GM18498 (cell line): ENCODE results near the gene ABCD3.
"Not testable (repeated sequence)": the region's sequence is repeated elsewhere in the genome, so short reads cannot be mapped to it uniquely, and the experiment has no call there.

ENCODE experiments used
- ATAC-seq: cut with Tn5 transposase; IDR thresholded peaks from one replicate; pipeline ENCODE4 v1.9.1; 2021; ENCODE audit warnings: mild to moderate bottlenecking, moderate library complexity; ENCODE audit not compliant: unreplicated experiment

Gene ABCD3

DNA sequence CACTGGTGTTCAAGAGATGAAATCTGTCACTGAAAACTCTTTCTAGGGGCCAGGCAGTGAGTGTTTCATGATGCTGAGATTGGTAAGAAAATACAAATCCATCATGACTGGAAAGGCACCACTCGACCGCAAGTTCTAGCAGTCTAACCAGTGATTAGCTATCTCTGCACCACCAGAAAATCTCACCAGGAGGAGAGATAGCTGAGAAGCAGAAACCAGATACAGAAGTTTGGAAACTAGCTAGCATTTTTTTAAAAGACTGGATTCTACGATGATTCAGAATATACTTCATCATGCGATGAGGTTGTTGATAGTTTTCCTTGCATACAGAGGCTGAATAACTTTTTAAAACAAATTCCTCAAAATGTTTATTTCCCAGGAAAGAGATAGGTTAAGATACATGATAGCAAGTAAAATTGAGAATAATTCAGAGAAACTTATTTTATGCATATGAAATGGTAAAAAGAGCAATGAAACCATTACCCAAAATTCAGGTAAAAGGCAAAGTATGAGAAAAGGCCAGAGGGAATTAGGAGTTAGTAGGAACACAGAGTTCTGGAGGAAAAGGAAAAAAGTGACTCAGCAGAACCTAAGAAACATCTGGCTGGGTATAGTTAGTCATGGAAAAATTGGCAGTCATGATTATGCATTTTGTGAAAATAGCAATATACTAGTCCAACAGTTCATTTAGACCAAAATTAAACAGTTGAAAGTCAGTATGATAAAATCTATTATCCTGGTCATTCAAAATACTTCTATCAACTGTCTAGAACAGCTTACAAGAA, 126.7 kb downstream of the ABCD3 start:
- ATAC-seq = no peak

- ATAC-seq = no peak
Observed at GRCh38 chr1:94549706-94550105, 131.5 kb downstream of the ABCD3 start.

DNA sequence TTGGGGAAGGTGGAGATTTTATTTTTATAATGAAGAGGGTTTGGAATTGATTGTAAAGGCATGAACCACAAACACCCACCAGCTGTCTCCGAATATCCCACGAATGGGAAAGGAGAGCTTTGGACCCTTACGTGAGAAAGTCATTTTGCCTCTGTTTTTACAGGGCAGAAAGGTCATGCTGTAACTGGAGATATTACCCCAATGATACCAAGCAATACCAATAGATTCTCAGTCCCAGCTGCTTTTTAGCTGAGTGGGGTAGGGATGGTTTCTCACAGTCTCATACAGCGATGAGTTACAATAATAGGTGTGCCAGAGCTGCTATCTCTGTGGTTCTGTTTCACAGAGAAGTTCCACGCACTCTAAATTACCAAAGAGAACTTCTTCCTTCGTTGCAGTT, 132.2 kb downstream of the ABCD3 start:
- ATAC-seq = no peak

GRCh38 chr1:94550800-94551241, 132.6 kb downstream of the ABCD3 start:
- no peak for ATAC-seq

DNA sequence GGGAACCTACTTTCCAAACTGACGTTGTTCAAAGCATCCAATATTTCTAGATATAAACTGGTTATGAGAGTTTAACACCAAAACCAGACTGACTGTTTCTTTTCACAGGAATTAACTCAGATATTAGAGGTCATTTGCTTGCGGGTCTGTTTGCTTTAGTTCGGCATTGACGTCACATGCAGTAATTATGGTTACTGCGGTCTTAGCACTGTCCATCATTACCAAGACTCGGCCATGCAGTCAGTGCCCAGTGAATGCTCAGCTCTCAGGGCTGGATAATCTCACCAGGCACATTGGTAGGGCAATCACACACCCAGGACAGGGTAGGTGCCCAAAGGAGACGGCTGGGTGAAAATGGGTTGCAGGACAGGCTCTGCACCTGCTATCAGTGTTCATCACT, 133.3 kb downstream of the ABCD3 start:
- ATAC-seq = no peak

DNA sequence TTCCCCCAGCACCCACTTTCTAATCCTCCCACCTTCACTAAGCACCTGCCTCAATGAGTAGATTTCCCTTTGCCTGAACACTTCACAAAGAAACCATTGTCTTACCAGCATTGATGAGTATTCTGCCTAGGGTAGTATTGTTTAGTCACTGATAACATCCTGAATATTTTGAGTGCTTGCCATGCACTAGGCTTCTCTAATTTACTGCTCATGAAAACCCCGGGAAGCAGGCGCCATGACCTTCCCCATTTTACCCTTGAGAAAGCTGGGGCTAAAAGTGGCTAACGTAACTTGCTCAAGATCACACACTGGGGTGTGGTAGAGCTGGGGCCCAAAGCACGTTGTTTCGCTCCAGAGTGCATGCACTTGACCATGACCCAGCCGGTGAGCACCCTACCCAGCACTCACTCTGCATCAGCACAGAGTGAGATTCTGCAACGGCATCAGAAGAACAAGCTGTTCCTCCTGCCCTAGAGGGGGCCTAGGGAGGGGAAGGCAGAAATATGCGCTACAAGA, 133.9 kb downstream of the ABCD3 start:
- ATAC-seq = no peak

DNA sequence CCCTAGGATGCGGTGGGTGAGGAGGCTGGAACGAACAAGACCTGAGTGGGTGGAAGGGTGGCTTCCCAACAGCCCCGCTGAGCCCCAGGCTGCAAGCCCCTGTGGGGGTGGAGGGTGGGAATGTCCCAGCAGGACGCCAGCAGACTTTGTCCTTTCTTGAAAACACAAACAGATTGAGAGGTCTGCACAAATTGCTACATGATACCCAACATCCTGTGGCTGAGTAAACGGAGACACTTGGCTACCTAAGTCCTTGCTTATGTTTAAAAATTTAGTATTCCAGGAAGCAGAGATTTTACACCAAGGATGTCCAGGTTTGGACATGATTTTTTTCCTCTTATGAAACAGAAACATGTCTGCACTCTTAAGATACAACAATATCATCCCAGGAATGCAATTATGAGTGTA, 135.1 kb downstream of the ABCD3 start:
- no peak for ATAC-seq

DNA sequence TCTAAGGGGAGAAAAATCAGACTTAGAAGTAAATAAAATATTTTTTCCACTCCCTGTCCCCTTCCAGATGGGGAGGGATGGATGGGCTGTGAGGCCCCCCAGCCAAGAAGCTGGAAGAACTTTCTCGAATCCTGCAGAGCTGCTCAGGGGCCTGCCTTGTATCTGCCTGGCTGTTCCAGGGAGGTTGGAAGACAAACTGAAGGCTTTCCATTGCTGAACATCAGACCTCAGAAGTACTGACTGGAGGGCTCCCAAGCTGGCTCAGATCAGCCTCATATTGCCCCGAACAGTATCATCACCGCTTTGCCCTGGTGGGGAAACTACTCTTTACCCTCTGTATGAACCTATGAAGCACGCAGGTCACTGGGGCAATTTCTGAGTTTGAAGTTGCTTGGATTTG, 135.7 kb downstream of the ABCD3 start:
- no peak for ATAC-seq

DNA sequence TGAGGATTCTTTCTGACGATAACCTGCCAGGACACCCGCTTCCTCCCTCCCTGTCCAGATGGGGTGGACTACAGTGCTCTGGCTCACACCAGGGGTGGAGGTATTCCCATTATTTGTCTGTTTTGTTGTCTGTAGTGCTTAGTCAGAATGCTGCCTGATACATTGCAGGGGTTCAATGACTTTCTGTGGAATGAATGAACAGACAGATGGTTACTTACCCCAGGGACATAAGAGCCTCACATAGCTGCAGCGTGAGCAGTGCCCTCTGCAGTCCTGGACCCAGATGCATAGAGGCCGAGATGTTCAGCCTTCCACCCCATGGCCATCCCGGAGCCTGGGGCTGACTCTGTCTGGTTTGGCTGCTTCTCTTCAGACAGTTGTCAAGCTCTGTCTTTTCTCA, 136.4 kb downstream of the ABCD3 start:
- no peak for ATAC-seq

DNA sequence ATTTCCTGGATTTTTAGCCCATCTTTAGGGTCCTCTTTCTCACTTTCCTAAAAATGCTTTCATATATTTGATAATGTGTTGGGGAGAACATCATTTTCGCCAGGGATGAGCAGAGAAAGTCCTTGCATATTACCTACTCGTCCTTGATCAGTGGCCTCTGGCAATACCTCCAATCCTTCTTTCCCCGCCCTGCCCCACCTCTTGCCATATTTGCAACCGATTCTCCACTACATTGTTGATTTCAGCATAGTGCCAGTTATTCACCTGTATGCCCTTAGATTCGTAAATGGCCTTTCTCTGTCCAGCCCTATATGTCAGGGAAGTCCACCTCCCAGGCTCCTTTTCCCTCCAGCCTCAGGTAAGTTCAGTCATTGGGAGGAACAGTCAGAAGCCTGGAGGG, 136.9 kb downstream of the ABCD3 start:
- ATAC-seq = no peak

DNA sequence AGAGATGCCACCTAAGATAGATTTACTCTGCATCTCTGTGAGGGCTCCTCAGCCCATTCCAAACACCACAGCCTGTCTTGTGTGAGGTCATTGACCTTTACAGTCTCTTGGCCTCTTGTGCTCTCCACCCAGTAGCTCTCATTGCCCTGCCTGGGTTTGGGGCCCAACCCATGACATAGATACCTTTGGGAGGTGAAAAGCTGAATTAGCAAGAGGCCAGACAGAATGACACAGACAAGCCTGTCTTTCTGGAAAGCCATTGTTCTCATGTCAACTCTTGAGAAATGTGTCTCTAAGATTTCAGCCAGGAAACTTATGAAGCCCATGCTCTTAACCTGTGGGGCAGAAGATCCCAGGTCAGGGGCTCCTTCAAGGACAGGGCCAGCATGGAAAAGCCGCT, 141.7 kb downstream of the ABCD3 start:
- no peak for ATAC-seq

- ATAC-seq = no peak
Observed at GRCh38 chr1:94560333-94560732, 142.1 kb downstream of the ABCD3 start.

GRCh38 chr1:94562519-94563260, 144.5 kb downstream of the ABCD3 start:
- ATAC-seq = no peak

- ATAC-seq = no peak
Observed at GRCh38 chr1:94565901-94566300, 147.7 kb downstream of the ABCD3 start.

GRCh38 chr1:94566436-94566835, 148.2 kb downstream of the ABCD3 start:
- ATAC-seq = not testable (repeated sequence)

- not testable (repeated sequence) for ATAC-seq
Observed at GRCh38 chr1:94567975-94568607, 149.9 kb downstream of the ABCD3 start.
